Stimulated activated CD8-positive, alpha-beta memory T cell treated with anti-CD3 and anti-CD28 coated beads, Interleukin-12 subunit alpha, Interleukin-12 subunit beta, amount 100 ng/mL, for 24 hours (primary cell): ENCODE data around the gene ARL4D.

ENCODE experiments used
- DNase-seq: peaks from one replicate; pipeline ENCODE4 v3.0.0-alpha.2; 2020; ENCODE audit errors: extremely low read depth

Gene ARL4D

DNA sequence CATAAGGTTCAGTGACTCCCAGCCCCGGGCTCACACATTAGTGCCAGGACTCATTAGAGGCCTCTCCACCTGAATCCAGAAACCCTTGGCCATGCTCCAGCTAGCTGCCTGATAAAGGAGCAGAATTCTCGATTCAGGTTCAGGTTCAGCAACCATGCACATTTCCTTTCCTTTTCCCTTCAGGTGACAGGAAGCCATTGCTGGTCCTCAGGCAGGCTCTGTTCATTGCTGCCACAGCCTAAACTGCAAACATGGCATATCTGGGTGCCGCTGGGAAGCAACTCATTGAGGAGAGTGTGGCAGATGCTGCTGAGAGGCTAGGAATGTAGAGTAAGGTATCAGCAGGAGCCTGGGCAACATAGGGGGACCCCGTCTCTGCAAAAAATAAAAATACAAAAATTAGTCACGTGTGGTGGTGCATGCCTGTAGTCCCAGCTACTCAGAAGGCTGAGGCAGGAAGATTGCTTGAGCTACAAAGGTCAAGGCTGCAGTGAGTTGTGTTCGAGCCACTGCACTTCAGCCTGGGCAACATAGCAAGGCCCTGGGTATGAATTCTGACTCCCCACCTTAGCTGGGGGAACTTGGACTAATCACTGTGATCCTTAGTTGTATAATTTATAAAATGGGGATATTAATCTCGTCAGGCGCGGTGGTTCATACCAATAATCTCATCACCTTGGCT is 28.7 kb downstream of the ARL4D start:
- no peak for DNase-seq

DNA sequence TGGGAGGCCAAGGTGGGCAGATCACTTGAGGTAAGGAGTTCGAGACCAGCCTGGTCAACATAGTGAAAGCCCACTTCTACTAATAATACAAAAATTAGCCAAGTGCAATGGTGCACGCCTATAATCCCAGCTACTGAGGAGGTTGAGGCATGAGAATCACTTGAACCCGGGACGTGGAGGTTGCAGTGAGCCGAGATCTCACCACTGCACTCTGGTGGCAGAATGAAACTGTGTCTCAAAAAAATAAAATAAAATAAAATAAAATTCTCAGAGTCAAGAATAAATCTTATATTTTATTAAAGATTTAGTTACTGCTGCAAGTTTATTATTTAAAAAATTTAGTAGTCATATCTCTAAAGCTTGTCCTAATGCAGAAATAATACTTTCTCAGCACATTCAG is 29.7 kb downstream of the ARL4D start:
- DNase-seq, result no peak

DNA sequence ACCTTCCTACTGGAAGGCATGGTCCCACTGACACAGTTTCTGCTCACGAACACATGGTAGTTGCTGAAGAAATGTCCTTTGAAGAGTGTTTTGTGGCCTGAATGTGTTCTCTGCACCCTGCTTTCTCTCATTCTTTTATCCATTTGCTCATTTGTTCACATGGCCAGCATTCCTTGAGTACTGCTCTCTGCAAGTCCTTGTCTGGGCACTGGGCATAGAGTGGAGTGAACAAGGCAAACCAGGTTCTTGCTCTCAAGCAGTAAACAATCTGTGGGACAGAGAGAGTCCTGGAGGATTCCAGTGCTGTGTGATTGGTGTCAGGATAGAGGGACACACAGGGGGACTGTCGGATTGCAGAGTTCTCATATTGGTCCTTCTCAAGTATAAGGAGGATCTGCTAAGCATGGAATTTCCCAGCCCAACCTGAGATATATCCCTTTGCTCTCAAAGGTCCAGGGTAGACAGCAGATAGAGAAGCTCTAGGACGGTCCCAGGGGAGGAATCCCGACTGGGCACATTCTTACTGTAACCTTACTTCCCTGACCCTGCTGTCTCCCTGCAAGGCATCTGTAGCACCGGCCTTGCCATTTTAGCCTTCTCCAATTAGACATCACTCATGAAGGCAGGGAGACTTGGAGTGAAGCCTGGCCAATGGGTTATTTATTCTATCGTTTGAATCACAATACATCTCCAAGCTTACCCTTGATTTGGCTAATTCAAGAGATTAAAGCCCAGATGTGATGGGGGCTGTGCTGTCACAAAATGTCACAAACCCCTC is 32.3 kb downstream of the ARL4D start:
- no peak for DNase-seq

DNA sequence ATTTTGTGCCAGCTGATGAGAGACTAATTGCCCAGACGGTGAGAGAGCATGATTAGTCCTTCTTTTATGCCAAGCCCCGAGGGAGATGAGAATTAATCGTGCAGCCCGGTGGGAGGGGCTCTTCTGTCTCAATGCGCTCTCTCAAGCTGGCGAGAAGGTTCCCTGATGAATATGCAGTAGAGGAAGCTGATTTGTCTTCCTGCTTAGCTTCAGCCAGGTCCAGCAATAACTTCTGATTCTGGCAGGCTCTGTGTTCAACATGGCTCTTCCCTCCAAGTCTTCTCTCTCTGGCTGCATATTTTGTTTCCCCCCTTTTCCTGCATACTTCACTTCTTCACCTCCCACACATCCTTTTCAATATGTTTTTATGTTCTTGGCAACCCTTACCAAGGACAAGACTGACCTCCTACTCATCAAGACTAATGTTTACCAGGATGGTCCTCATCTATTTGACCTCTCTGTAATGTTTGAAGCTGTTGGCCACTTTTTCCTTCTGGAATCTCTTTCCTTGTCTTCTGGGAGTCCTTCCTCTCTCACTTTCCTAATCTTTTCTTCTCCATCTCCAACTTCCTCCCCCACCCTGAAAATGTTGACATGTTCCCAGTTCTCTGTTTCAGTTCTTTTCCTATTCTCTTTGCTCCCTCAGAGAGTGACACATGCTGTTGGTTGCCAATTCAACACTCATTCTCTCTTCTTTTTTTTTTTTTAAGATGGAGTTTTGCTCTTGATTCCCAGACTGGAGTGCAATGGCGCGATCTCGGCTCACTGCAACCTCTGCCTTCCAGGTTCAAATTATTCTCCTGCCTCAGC is 33.1 kb downstream of the ARL4D start:
- no peak for DNase-seq

DNA sequence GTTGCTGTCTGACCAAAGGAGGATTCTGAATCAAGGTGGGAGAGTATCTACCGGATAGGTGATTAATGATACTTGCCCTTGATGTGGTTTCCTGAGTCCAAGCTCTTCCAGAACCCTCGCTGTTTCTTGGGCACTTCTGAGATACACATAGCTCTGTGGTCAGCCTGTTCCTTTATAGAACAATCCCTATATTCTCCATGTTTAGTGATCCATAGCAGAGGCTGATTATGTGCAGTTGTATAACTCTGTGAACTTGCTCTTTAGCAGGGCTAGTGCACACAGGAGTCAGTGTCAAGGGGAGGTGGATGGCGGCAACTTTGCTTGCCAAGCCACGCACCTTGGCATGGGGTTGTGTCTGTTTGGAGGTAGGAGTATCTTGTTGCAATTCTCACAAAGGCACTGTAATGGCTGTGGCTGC is 36.1 kb downstream of the ARL4D start:
- DNase-seq, result no peak

DNA sequence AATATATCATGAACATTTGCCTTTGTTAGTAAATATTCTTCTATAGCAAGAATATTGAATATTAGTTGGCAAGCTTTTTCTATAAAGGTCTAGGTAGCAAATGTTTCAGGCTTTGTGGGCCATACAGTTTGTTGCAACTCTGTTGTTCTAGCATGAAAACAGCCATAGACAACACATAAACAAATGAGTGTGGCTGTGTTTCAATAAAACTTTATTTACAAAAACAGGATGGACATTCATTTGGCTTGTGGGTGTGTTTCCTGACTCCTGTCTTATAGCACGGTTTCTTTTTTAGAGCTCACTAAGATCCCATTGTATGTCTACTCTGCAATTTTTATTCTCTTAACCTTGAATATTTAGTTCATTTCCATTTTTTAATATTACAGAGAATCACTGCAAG is 39.0 kb downstream of the ARL4D start:
- DNase-seq, result no peak

DNA sequence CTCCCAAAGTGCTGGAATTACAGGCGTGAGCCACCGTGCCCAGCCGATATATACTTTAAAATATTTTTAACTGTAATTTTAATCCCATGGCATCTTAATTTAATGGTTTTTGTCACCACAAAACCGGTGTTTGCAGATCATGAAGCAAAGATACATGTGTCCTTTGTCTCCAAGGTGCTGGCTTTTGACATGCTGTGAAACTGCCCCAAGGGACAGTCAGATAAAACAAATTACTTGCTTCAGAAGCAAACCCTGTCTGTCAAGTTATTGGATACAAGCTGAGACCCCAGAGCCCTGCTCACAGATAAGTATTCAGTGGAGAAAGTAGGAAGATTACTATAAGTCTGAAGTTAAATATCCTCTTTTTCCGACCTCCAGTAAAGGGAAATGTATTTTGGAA is 39.8 kb downstream of the ARL4D start:
- no peak for DNase-seq

DNA sequence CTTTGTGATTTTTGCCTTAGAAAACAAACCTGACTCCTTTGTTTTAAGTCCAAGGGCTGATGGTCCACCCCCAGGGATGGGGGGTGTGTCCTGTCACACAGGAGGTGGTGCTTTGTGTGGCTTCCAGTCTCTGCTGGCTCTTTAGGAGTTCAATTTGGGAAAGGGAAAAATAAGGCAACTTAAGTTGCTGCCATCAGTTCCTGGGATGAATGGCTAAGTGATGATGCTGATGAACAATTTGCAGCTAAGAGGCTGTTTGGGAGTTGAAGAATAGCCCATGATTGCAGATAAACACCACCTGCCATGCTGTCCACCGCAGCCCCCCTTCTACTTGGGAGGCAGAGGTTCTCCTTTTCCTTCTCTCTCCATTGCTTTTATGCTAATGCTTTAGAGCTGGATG is 40.2 kb downstream of the ARL4D start:
- no peak for DNase-seq

DNA sequence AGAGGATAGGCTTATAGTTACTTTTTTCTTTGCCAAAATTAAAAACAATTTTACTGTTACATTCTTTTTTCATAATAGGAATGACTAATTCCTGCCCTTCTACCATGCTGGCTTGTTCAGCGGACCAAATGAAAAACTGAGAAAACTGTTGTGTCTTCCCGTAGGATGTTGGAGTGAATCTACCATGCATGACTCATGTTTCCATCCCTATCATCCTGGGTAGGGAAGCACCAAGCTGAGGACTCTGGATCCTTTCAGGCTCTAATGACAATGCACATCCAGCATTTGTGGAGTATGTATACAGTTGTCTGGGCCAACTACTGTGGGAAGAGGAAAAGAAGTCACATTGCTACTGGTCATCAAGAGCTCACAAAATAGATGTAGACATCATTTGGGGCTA is 43.9 kb downstream of the ARL4D start:
- no peak for DNase-seq

DNA sequence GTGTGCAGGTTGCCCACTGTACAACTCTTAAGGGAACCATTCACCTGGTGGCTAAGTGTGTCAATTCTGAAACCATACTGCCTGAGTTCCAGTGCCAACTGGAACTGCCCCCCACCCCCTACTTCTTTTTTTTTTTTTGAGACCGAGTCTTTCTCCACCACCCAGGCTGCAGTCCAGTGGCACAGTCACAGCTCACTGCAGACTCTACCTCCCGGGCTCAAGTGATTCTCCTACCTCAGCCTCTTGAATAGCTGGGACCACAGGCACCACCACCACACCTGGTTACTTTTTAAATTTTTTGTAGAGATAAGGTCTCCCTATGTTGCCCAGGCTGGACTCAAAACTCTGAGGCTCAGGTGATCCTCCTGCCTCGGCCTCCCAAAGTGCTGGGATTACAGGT is 44.6 kb downstream of the ARL4D start:
- no peak for DNase-seq

DNA sequence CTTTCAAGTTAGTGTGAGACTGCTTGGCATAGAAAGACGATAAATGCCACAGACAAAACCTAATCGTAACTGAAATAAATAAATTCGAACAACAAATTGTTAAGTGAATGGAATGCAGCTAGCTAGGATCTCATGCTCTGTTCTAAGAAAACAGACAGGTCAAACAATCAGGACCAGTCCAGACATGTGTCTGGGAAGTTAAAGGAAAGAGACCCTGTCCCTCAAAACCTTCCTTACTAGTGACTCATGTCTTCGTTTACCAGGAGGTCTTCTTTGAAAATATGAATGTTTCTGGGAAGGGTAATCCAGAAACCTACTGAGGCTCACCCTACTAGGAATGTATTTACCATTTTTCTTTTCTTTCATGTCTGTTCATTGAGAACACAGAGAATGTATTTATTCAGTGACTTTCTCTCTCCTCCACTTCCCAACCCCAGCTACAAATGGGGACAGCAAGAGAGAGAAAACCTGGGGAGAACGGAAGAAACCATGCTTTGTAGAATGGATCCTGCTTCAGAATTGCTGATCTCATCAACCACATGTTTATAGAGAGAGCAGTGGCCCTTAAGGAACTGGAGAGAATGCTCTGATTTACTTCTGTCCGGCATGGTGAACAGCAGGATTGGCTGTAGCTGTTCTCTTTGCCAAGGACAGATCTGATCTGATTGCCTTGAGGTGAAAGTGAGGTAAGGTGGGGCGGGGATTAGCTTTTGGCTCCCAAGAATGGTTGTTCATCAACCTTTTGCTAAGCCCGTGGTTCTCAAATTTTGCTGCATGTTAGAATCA is 45.6 kb downstream of the ARL4D start:
- DNase-seq, result no peak

DNA sequence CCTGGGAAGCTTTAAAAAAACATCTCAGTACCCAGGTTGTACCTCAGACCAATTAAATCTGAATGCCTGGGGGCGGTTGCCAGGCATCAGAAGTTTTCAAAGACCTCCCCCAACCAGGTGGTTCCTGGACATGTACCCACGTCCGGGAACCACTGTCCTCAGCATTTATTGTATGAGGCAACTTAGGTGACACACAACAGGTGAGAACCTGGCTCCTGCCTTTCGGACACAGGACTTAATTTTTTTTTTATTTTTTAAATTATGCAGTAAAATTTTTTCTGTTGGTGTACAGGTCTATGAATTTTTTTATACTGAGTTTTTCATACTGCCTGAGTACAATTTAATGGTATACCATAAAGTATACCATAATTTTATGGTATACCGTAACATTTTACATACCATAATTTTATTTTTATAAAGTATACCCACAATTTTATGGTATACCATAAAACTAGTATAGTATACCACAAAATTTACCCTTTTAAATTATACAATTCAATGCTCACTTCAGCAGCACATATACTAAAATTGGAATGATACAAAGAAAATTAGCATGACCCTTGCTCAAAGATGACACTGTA is 46.3 kb downstream of the ARL4D start:
- no peak for DNase-seq

DNA sequence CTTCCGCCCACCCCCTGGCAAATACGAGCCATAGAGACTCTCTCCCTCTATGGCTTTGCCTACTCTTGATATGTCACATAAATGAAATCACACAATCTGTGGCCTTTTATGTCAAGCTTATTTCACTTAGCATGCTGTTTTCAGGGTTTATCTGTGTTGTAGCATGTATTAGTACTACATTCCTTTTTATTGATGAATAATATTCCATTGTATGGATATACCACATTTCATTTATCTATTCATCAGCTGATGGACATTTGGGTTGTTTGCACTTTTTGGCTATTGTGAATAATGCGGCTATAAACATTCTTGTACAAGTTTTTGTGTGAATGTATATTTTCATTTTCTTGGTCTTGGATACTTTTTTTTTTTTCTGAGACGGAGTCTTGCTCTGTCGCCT is 48.0 kb downstream of the ARL4D start:
- DNase-seq, result no peak

DNA sequence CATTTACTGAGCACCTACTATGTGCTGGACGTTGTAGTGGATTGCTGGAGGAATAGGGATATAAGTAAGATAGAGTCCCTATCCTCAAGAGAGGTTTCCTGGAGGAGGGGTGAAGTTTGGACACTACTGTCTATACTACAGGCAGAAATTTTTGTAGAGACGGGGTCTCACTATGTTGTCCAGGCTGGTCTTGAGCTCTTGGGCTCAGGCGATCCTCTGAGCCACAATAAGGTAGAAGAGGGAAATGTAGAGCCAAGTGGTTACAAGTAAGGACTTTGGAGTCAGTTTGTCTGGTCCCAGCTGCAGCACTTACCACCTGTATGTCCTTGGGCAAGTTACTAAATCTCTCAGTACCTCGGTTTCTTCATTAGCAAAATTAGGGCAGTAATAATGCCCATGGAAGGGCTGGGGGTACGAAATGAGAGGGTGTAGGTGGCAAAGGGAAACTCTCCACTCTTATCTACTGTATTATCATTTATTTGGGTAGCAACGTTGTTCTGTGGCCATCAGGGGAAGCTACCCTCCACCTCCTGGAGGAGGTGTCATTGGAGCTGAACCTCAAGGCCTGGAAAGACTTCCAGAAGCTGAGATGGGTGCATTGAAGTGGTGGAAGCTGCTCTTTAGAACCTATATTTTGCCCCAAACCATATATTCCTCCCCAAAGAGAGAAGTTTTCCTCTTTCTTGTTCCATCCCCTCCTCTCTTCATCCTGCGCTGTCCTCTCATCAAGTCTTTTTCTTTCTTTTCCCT is 50.1 kb downstream of the ARL4D start:
- DNase-seq, result no peak

DNA sequence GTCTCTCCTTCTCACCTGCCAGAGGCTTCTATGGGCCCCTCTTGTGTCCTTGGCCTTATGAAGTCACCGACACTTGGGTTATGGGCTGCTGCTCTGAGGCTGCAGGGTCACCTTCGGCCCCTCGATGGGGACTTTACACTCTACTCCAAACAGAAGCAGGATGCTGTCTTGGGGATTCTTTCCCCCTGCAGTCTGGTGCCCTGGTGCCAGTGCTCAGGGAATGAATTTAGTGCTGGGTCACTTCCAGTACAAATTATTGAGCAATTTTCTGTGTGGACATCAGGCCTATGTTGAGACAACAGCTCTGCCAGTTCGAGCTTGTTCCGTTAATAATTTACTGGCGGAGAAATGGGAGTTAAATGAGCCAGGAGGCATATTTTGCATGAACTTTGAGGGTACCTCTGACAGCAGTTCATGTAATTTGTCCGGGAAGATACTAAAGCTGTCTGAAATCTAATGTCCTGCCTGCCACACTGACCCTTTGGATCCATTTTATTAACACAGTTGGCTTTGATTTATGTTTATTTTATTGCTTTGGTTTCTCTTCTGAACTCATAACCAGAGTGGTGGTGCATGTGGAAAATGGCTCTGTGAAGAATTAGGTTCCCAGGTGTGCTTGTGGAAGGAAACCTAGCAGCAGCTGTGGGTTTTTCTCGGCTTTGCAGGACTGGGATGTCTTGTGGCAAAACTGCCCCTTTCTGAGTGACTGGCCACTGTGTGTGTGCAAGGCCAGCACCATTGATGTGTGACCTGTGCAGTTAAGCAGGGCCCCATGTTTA is 50.9 kb downstream of the ARL4D start:
- DNase-seq, result no peak
